IMR-90 (cell line): Measurements from ENCODE around the gene SGMS1. TPM values are rescaled to one million over a fixed set of nuclear protein-coding genes. Genes with fewer than 3 reads are reported as not detected.
"Not testable (repeated sequence)": the region's sequence is repeated elsewhere in the genome, so short reads cannot be mapped to it uniquely, and the experiment has no call there.

Experiments
- ATAC-seq: fragments of 200-7000 bp; cut with Tn5 transposase; 2 replicates; pipeline ENCODE4 v1.9.1; 2020; ENCODE audit warnings: low read depth, mild to moderate bottlenecking, moderate library complexity
- BruUV-seq: library from RNA; stranded (reverse); fragments of 400-500 nt; replicated peaks from 2 replicates; lab custom pipeline; 2021; lab: Mats Ljungman, UMichigan
- CTCF ChIA-PET: fragments of 300-600 bp; formaldehyde crosslinking; extraction: SDS; loops from one replicate; lab custom pipeline; 2021; ENCODE audit warnings: antibody characterized with exemption; lab: Yijun Ruan, JAX
- POLR2A ChIA-PET: fragments of 300-600 bp; sonication (Branson Sonifier 250); formaldehyde crosslinking; loops from one replicate; lab custom pipeline; 2022; ENCODE audit warnings: antibody characterized with exemption; ENCODE audit not compliant: unreplicated experiment; lab: Charles Lee
- DNase-seq: peaks from one replicate; pipeline ENCODE4 v3.0.0; 2013
- H2AFZ ChIP-seq: replicated peaks from 2 replicates; pipeline ENCODE3; 2013; ENCODE audit warnings: low read length, mild to moderate bottlenecking; ENCODE audit not compliant: poor library complexity
- H2AK5ac ChIP-seq: 2 replicates; pipeline ENCODE4 v1.6.1; 2013; ENCODE audit warnings: low read depth, low read length, inconsistent platforms
- H2AK9ac ChIP-seq: replicated peaks from 2 replicates; pipeline ENCODE3; 2013; ENCODE audit warnings: mild to moderate bottlenecking, low read depth, low read length, moderate library complexity; ENCODE audit not compliant: poor library complexity
- H2BK120ac ChIP-seq: 2 replicates; pipeline ENCODE4 v1.6.1; 2013; ENCODE audit warnings: low read depth, low read length, inconsistent platforms
- H2BK15ac ChIP-seq: 3 replicates; pipeline ENCODE4 v1.6.1; 2013; ENCODE audit warnings: low read depth, low read length, inconsistent platforms
- H2BK20ac ChIP-seq: 2 replicates; pipeline ENCODE4 v1.6.1; 2013; ENCODE audit warnings: low read depth, mild to moderate bottlenecking, inconsistent platforms, low read length, moderate library complexity
- H2BK5ac ChIP-seq: 2 replicates; pipeline ENCODE4 v1.6.1; 2013; ENCODE audit warnings: mild to moderate bottlenecking, low read depth, low read length, inconsistent platforms; ENCODE audit not compliant: poor library complexity, severe bottlenecking
- H3K14ac ChIP-seq: replicated peaks from 2 replicates; pipeline ENCODE4 v1.6.1; 2013; ENCODE audit warnings: low read depth, low read length, inconsistent platforms
- H3K18ac ChIP-seq: 2 replicates; pipeline ENCODE4 v1.6.1; 2013; ENCODE audit warnings: low read depth, low read length, control low read depth
- H3K23ac ChIP-seq: 2 replicates; pipeline ENCODE4 v1.6.1; 2013; ENCODE audit warnings: low read depth, low read length, inconsistent platforms
- H3K27ac ChIP-seq: 2 replicates; pipeline ENCODE4 v1.5.1; 2013; ENCODE audit warnings: mild to moderate bottlenecking, control low read depth, low read length; ENCODE audit not compliant: insufficient read depth
- H3K27me3 ChIP-seq: 2 replicates; pipeline ENCODE4 v1.6.1; 2013; ENCODE audit warnings: low read length; ENCODE audit not compliant: control insufficient read depth, insufficient read depth
- H3K36me3 ChIP-seq: 2 replicates; pipeline ENCODE4 v1.6.1; 2013; ENCODE audit warnings: low read length, mixed read lengths; ENCODE audit not compliant: control insufficient read depth, insufficient read depth
- H3K4ac ChIP-seq: 2 replicates; pipeline ENCODE4 v1.6.1; 2013; ENCODE audit warnings: low read depth, low read length, inconsistent platforms
- H3K4me1 ChIP-seq: 2 replicates; pipeline ENCODE4 v1.6.1; 2013; ENCODE audit warnings: low read length, mixed read lengths; ENCODE audit not compliant: control insufficient read depth, insufficient read depth
- H3K4me2 ChIP-seq: 2 replicates; pipeline ENCODE4 v1.6.1; 2013; ENCODE audit warnings: low read depth, mild to moderate bottlenecking, control low read depth, low read length, moderate library complexity
- H3K4me3 ChIP-seq: 2 replicates; pipeline ENCODE4 v1.5.1; 2013; ENCODE audit warnings: low read depth, mild to moderate bottlenecking, control low read depth, low read length, moderate library complexity; ENCODE audit not compliant: insufficient read depth
- H3K56ac ChIP-seq: 2 replicates; pipeline ENCODE4 v1.6.1; 2013; ENCODE audit warnings: low read length, inconsistent platforms; ENCODE audit not compliant: insufficient read depth; ENCODE audit errors: extremely low read depth
- H3K79me1 ChIP-seq, 2 experiments: 2 replicates each; pipeline ENCODE4 v1.6.1; 2013; ENCODE audit warnings: low read length in 2 of 2, inconsistent platforms in 1 of 2, low read depth in 1 of 2
- H3K9ac ChIP-seq: 2 replicates; pipeline ENCODE4 v1.6.1; 2013; ENCODE audit warnings: low read depth, low read length, control low read depth
- H3K9me1 ChIP-seq: 2 replicates; pipeline ENCODE4 v1.6.1; 2013; ENCODE audit warnings: low read length, inconsistent platforms; ENCODE audit not compliant: insufficient read depth
- H3K9me3 ChIP-seq: 2 replicates; pipeline ENCODE4 v1.6.1; 2013; ENCODE audit warnings: low read length; ENCODE audit not compliant: control insufficient read depth, insufficient read depth
- H4K20me1 ChIP-seq: 2 replicates; pipeline ENCODE4 v1.6.1; 2013; ENCODE audit warnings: low read length, inconsistent platforms; ENCODE audit not compliant: insufficient read depth
- H4K5ac ChIP-seq: 2 replicates; pipeline ENCODE4 v1.6.1; 2013; ENCODE audit warnings: mild to moderate bottlenecking, low read depth, low read length, control low read depth
- H4K8ac ChIP-seq, 2 experiments: 2 replicates each; pipeline ENCODE4 v1.6.1; 2013; ENCODE audit warnings: low read depth in 2 of 2, low read length in 2 of 2, control low read depth in 1 of 2, inconsistent platforms in 1 of 2
- H4K91ac ChIP-seq: 2 replicates; pipeline ENCODE4 v1.6.1; 2013; ENCODE audit warnings: low read depth, low read length, inconsistent platforms; ENCODE audit not compliant: insufficient read depth
- MXI1 ChIP-seq: IDR thresholded peaks from 2 replicates; pipeline ENCODE4 v1.6.1; 2012; ENCODE audit warnings: low read depth, mild to moderate bottlenecking, low read length, moderate library complexity, borderline replicate concordance
- NFE2L2 ChIP-seq: fragments of 150-350 bp; IDR thresholded peaks from 2 replicates; pipeline ENCODE4 v1.6.1; 2016; ENCODE audit warnings: low read depth, mild to moderate bottlenecking, low read length
- POLR2A ChIP-seq: IDR thresholded peaks from 2 replicates; pipeline ENCODE4 v1.6.1; 2012; ENCODE audit warnings: mild to moderate bottlenecking, low read depth, low read length
- SMC3 ChIP-seq: fragments of 150-350 bp; IDR thresholded peaks from 2 replicates; pipeline ENCODE4 v1.6.1; 2016; ENCODE audit warnings: low read depth, mild to moderate bottlenecking, antibody characterized with exemption, low read length, moderate library complexity
- WGBS, 2 experiments: methylation state at CpG; one replicate each; pipeline versions ENCODE4 v1.1.5 to v1.1.7; 2013; ENCODE audit warnings: missing lambda C conversion rate in 2 of 2; ENCODE audit not compliant: insufficient read length in 1 of 2; ENCODE audit errors: extremely low coverage in 2 of 2; 5-methylcytosine and 5-hydroxymethylcytosine counted together
- dilution Hi-C: fragments of 300-500 bp; cut with HindIII; formaldehyde crosslinking; loops from one replicate; pipeline ENCODE4 v1.14.3; 2018; ENCODE audit warnings: low sequenced_read_pairs; ENCODE audit not compliant: unreplicated experiment
- in situ Hi-C: fragments of 300-500 bp; cut with MboI; formaldehyde crosslinking; loops from 3 replicates; pipeline ENCODE4 v1.14.3; 2019; ENCODE audit warnings: low sequenced_read_pairs, inconsistent platforms, mixed read lengths
- intact Hi-C: fragments of 100-400 bp; cut with micrococcal nuclease; formaldehyde crosslinking; loops from 2 replicates; pipeline ENCODE4 v1.10.0; 2022
- polyA plus RNA-seq, 3 experiments: library from polyadenylated mRNA; depleted of rRNA; stranded (reverse); fragments of >200 nt; gene quantifications; 2 replicates each; pipeline ENCODE4 v1.2.3, GENCODE V29; 2012; ENCODE audit warnings: low replicate concordance in 1 of 3
- total RNA-seq: library from RNA; depleted of rRNA; stranded (reverse); fragments of >200 nt; gene quantifications from 2 replicates; pipeline ENCODE4 v1.2.3, GENCODE V29; 2012

SGMS1 gene
- total and polyA plus RNA-seq, 2 of the 4 experiments (the other 2 are of a cell fraction), result 9.8 to 30.8 TPM

- no peak overlapping the region for H2AK5ac ChIP-seq
- H3K4me2 ChIP-seq, result no peak overlapping the region
- H3K9me3 ChIP-seq, result no peaks in the 10 kb centered on the region; the same call in 1 of the 2 replicates
- TF ChIP-seq NFE2L2 (no peak), MXI1 (no peak), POLR2A (no peak), SMC3 (no peak)
- H2BK5ac ChIP-seq, result no peak overlapping the region
- BruUV-seq, result no TSS peak
- no peak overlapping the region for H2BK120ac ChIP-seq
- H2BK15ac ChIP-seq, result no peak overlapping the region
- intact Hi-C loops, result no loop called here
- CTCF ChIA-PET, result no interaction called here
- in situ Hi-C loops, result no loop called here
- no peak overlapping the region for H2AFZ ChIP-seq
- H3K4me1 ChIP-seq, result peaks cover 4% of the 10 kb centered on the region
- no peak overlapping the region for H2AK9ac ChIP-seq
- no peak overlapping the region for H3K56ac ChIP-seq
- no peak overlapping the region for H3K27ac ChIP-seq
- no peaks in the 10 kb centered on the region for H3K27me3 ChIP-seq
- H4K91ac ChIP-seq, result no peak overlapping the region
- 92% methylated on average over 2 of the region's 7 CpGs; no CpG with 5 or more reads in 1 of the 2 experiments for WGBS, 2 experiments
- no peaks in the 10 kb centered on the region for H3K36me3 ChIP-seq
- POLR2A ChIA-PET, result interaction anchor here (1.0 kb wide), 1 partner anchor 24 kb away, joined by 3 read pairs; no protein-coding TSS in a partner anchor
- H3K9ac ChIP-seq, result no peak overlapping the region
- DNase-seq, result no peak
- no peak overlapping the region for H3K14ac ChIP-seq
- no peak overlapping the region for H4K8ac ChIP-seq
- no peak overlapping the region for H3K4me3 ChIP-seq
- H3K4ac ChIP-seq, result no peak overlapping the region
- H2BK20ac ChIP-seq, result no peak overlapping the region
- dilution Hi-C loops, result no loop called here
- no peak overlapping the region for H3K18ac ChIP-seq
- ATAC-seq, result no peak
- H4K20me1 ChIP-seq, result no peaks in the 10 kb centered on the region
- no peaks in the 10 kb centered on the region for H3K79me1 ChIP-seq
- H4K5ac ChIP-seq, result no peak overlapping the region
- no peaks in the 10 kb centered on the region for H3K9me1 ChIP-seq
- no peak overlapping the region for H3K23ac ChIP-seq
These were observed 24.6 kb upstream of the SGMS1 start for GRCh38 chr10:50648089-50648934.

DNA sequence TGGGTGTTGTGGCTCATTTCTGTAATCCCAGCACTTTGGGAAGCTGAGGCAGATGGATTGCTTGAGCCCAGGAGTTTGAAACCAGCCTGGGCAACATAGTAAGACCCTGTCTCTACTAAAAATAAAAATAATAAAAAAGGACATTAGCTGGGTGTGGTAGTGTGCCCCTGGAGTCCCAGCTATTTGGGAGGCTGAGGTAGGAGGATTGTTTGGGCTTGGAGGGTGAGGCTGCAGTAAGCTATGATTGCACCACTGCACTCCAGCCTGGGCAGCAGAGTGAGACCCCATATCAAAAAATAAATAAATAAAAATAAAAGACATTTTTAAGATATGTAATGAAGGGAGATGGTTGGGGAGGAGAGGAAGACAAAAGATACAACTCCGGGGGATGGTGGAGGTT, 23.6 kb upstream of the SGMS1 start:
- H3K14ac ChIP-seq, H3K4me3 ChIP-seq, DNase-seq, H2AK5ac ChIP-seq, H3K18ac ChIP-seq, H3K9me3 ChIP-seq, H3K4ac ChIP-seq, H3K23ac ChIP-seq, H3K27ac ChIP-seq, BruUV-seq, H3K9me1 ChIP-seq, H2AK9ac ChIP-seq, H2BK20ac ChIP-seq, H3K4me2 ChIP-seq, H4K5ac ChIP-seq, H3K56ac ChIP-seq, H2BK5ac ChIP-seq, H3K9ac ChIP-seq, in situ Hi-C loops, dilution Hi-C loops, H2BK120ac ChIP-seq, H4K8ac ChIP-seq, H2BK15ac ChIP-seq, H3K36me3 ChIP-seq, H3K27me3 ChIP-seq, H4K20me1 ChIP-seq, ATAC-seq, H3K4me1 ChIP-seq, H3K79me1 ChIP-seq, H4K91ac ChIP-seq, H2AFZ ChIP-seq, intact Hi-C loops: not testable (repeated sequence)
- ChIA-PET CTCF (interaction anchor here (0.5 to 0.9 kb wide), 3 partner anchors 12 to 371 kb away, joined by 3 to 5 read pairs (median 4); no protein-coding TSS in a partner anchor), POLR2A (interaction anchor here (1.0 kb wide), 1 partner anchor 23 kb away, joined by 3 read pairs; no protein-coding TSS in a partner anchor)
- WGBS, 2 experiments, result no CpG with 5 or more reads among the region's 1 CpG
